Neuronal stem cell (in vitro differentiated cells): ENCODE results near the gene OSBPL10.
A peak's percentile ranks its signal among the peaks of the same experiment; 100 is the strongest.

Experiments
- DNase-seq: peaks from one replicate; pipeline ENCODE4 v3.0.0-alpha.2; 2013; ENCODE audit warnings: low spot score
- H2AFZ ChIP-seq: one replicate; pipeline ENCODE4 v1.6.1; 2013; ENCODE audit warnings: mild to moderate bottlenecking, low read length, inconsistent platforms
- H2AK5ac ChIP-seq: 2 replicates; pipeline ENCODE4 v1.6.1; 2013; ENCODE audit warnings: low read depth, mild to moderate bottlenecking, inconsistent platforms, low read length, moderate library complexity, mixed read lengths
- H2BK120ac ChIP-seq: 2 replicates; pipeline ENCODE4 v1.6.1; 2013; ENCODE audit warnings: low read depth, mild to moderate bottlenecking, inconsistent platforms, low read length, moderate library complexity, mixed read lengths
- H2BK12ac ChIP-seq: one replicate; pipeline ENCODE4 v1.6.1; 2013; ENCODE audit warnings: low read length, inconsistent platforms
- H2BK15ac ChIP-seq: 2 replicates; pipeline ENCODE4 v1.6.1; 2013; ENCODE audit warnings: mild to moderate bottlenecking, low read length, inconsistent platforms, mixed read lengths
- H2BK5ac ChIP-seq: one replicate; pipeline ENCODE4 v1.6.1; 2013; ENCODE audit warnings: inconsistent platforms, mild to moderate bottlenecking, low read length, moderate library complexity
- H3K14ac ChIP-seq: one replicate; pipeline ENCODE4 v1.6.1; 2013; ENCODE audit warnings: low read length, inconsistent platforms
- H3K18ac ChIP-seq: 2 replicates; pipeline ENCODE4 v1.6.1; 2013; ENCODE audit warnings: low read length, inconsistent platforms
- H3K23ac ChIP-seq: 2 replicates; pipeline ENCODE4 v1.6.1; 2013; ENCODE audit warnings: low read depth, mild to moderate bottlenecking, mixed read lengths, low read length, inconsistent platforms; ENCODE audit not compliant: poor library complexity
- H3K27ac ChIP-seq: replicated peaks from 3 replicates; pipeline ENCODE4 v1.5.1; 2013; ENCODE audit warnings: low read length, inconsistent platforms
- H3K27me3 ChIP-seq, 3 experiments: 2 replicates each; pipeline ENCODE4 v1.6.1; 2013; ENCODE audit warnings: low read length in 3 of 3, mild to moderate bottlenecking in 2 of 3, inconsistent platforms in 1 of 3, low read depth in 1 of 3, mixed read lengths in 1 of 3, moderate library complexity in 1 of 3; ENCODE audit not compliant: control insufficient read depth in 3 of 3, insufficient read depth in 3 of 3
- H3K36me3 ChIP-seq, 2 donors: replicated peaks in 1 of 2; 2 replicates each; pipeline ENCODE4 v1.6.1; 2013; ENCODE audit warnings: low read length in 2 of 2; ENCODE audit not compliant: control insufficient read depth in 2 of 2, insufficient read depth in 2 of 2
- H3K4ac ChIP-seq: 2 replicates; pipeline ENCODE4 v1.6.1; 2013; ENCODE audit warnings: inconsistent platforms, mild to moderate bottlenecking, low read length, moderate library complexity
- H3K4me1 ChIP-seq, 2 donors: 1 replicate in 1 of 2; 2 replicates in 1 of 2; pipeline ENCODE4 v1.6.1; 2013; ENCODE audit warnings: low read length in 2 of 2, low read depth in 1 of 2; ENCODE audit not compliant: control insufficient read depth in 2 of 2, insufficient read depth in 1 of 2
- H3K4me2 ChIP-seq: one replicate; pipeline ENCODE4 v1.6.1; 2013; ENCODE audit warnings: mild to moderate bottlenecking, low read length, inconsistent platforms; ENCODE audit not compliant: insufficient read depth, poor library complexity, severe bottlenecking
- H3K4me3 ChIP-seq, 2 donors: 2 replicates each; pipeline ENCODE4 v1.5.1; 2013; ENCODE audit warnings: low read length in 2 of 2, mild to moderate bottlenecking in 2 of 2, inconsistent platforms in 1 of 2, moderate library complexity in 1 of 2
- H3K79me1 ChIP-seq: one replicate; pipeline ENCODE4 v1.6.1; 2013; ENCODE audit warnings: low read depth, mild to moderate bottlenecking, inconsistent platforms, low read length, moderate library complexity
- H3K9ac ChIP-seq: one replicate; pipeline ENCODE4 v1.6.1; 2013; ENCODE audit warnings: mild to moderate bottlenecking, low read depth, low read length, inconsistent platforms; ENCODE audit not compliant: poor library complexity
- H3K9me3 ChIP-seq, 2 donors: replicated peaks in 1 of 2; 2 replicates each; pipeline versions ENCODE3 to v1.6.1; 2013; ENCODE audit warnings: low read length in 2 of 2, mild to moderate bottlenecking in 2 of 2, inconsistent platforms in 1 of 2, low read depth in 1 of 2, mixed read lengths in 1 of 2, moderate library complexity in 1 of 2; ENCODE audit not compliant: control insufficient read depth in 2 of 2, insufficient read depth in 1 of 2
- H4K8ac ChIP-seq: one replicate; pipeline ENCODE4 v1.6.1; 2013; ENCODE audit warnings: low read depth, mild to moderate bottlenecking, inconsistent platforms, low read length, moderate library complexity
- H4K91ac ChIP-seq: one replicate; pipeline ENCODE4 v1.6.1; 2013; ENCODE audit warnings: low read length, low read depth, mild to moderate bottlenecking, inconsistent platforms; ENCODE audit not compliant: poor library complexity
- whole genome bisulfite sequencing, 2 donors: extraction: QIAGEN DNeasy Blood & Tissue Kit; methylation state at CpG; one replicate each; pipeline ENCODE4 v1.1.7; 2013; ENCODE audit warnings: missing lambda C conversion rate in 2 of 2, mixed read lengths in 1 of 2; ENCODE audit not compliant: insufficient read length in 2 of 2, insufficient replicate concordance in 1 of 2; ENCODE audit errors: extremely low coverage in 2 of 2; 5-methylcytosine and 5-hydroxymethylcytosine counted together

OSBPL10 gene

DNA sequence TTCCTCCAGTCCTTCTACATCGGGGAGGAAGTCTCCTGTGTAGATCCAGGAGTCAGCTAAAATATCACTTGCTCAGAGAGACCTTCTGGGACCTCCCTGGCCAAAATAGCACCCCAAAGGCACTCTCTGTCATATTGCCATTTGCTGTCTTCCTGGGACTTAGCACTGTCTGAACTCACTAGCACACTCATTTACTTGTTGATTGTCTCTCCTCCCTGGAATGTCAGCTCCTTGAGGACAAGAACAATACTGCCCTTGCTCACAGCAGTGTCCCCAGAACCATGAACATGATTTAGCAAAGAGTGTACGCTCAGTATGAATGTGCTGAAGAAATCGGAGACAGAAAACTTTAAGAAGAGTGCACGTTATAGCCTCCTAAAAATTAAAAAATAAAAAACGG is 245.4 kb downstream of the OSBPL10 start:
- no peak for DNase-seq
- no peaks in the 10 kb centered on the region for H3K9me3 ChIP-seq
- no peaks in the 10 kb centered on the region for H3K27me3 ChIP-seq
- H2BK12ac ChIP-seq = no peak overlapping the region
- H3K36me3 ChIP-seq = no peaks in the 10 kb centered on the region
- H3K4ac ChIP-seq = no peak overlapping the region
- H4K8ac ChIP-seq = no peak overlapping the region
- H2BK5ac ChIP-seq = no peak overlapping the region
- no peak overlapping the region for H2AK5ac ChIP-seq
- H3K14ac ChIP-seq = no peak overlapping the region
- H3K4me1 ChIP-seq = no peaks in the 10 kb centered on the region
- no peak overlapping the region for H2AFZ ChIP-seq
- H3K27ac ChIP-seq = no peak overlapping the region
- no peak overlapping the region for H2BK15ac ChIP-seq
- H3K4me3 ChIP-seq = no peak overlapping the region
- H3K23ac ChIP-seq = no peak overlapping the region
- WGBS, 2 donors = no CpG with 5 or more reads among the region's 5 CpGs
- H3K79me1 ChIP-seq = no peaks in the 10 kb centered on the region
- no peak overlapping the region for H2BK120ac ChIP-seq
- H4K91ac ChIP-seq = no peak overlapping the region
- no peak overlapping the region for H3K18ac ChIP-seq
- H3K9ac ChIP-seq = no peak overlapping the region
- H3K4me2 ChIP-seq = no peak overlapping the region

DNA sequence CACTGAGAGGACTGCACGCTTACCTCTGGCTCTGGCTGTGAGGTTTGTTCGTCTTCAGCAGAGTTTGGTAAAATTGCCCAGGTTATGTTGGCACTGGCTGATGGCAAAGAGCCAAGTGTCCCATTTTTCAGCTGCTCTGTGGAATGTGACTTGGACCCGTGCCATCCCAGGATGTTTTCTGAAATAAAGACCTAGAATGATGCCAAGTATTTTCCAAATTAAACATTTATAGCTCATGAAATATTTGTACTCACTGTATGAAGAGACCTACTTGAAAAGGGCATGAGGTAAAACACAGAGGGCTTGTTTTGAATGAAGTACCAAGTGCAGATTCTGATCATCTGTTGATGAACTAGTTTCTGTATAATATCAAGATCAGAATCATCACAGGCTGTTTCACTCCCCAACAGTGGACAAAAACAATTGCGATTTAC is 247.8 kb downstream of the OSBPL10 start:
- Histone ChIP-seq H2AFZ (no peak overlapping the region), H2BK12ac (no peak overlapping the region), H2AK5ac (no peak overlapping the region), H3K4me1 (no peaks in the 10 kb centered on the region), H3K27ac (no peak overlapping the region), H3K79me1 (no peaks in the 10 kb centered on the region), H3K4me2 (no peak overlapping the region), H3K36me3 (no peaks in the 10 kb centered on the region), H3K18ac (no peak overlapping the region), H3K4me3 (no peak overlapping the region), H3K27me3 (no peaks in the 10 kb centered on the region), H3K9me3 (no peaks in the 10 kb centered on the region), H3K14ac (no peak overlapping the region), H2BK120ac (no peak overlapping the region), H3K4ac (no peak overlapping the region), H4K8ac (no peak overlapping the region), H2BK15ac (no peak overlapping the region), H4K91ac (no peak overlapping the region), H3K9ac (no peak overlapping the region), H2BK5ac (no peak overlapping the region), H3K23ac (no peak overlapping the region)
- no CpG with 5 or more reads among the region's 4 CpGs for WGBS, 2 donors
- no peak for DNase-seq

DNA sequence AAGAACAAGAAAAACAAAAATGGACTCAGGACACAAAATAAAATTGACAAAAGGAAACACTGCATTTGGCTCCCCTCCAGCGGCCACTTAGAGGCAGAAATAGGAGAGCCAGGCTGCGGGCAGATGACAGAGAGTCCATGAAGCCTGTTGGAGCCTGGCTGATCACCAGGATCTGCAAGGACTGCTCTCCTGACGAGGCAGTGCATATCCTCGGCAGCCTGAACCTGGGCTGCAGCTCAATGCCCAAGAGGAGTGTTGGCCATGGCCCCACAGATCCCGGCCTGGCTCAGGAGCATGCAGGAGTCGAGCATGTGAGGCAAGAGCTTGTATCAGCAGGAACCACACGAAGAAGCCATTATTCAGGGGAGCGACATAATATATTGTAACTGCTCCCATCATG is 248.5 kb downstream of the OSBPL10 start:
- Histone ChIP-seq H3K4me2 (no peak overlapping the region), H2BK15ac (no peak overlapping the region), H2BK5ac (no peak overlapping the region), H3K4me3 (no peak overlapping the region), H3K18ac (no peak overlapping the region), H3K79me1 (no peaks in the 10 kb centered on the region), H3K9ac (no peak overlapping the region), H2BK12ac (no peak overlapping the region), H3K23ac (no peak overlapping the region), H2AFZ (no peak overlapping the region), H3K9me3 (no peaks in the 10 kb centered on the region), H3K4me1 (no peaks in the 10 kb centered on the region), H3K27ac (no peak overlapping the region), H3K36me3 (no peaks in the 10 kb centered on the region), H2BK120ac (no peak overlapping the region), H3K27me3 (no peaks in the 10 kb centered on the region), H4K8ac (no peak overlapping the region), H3K4ac (no peak overlapping the region), H4K91ac (no peak overlapping the region), H3K14ac (no peak overlapping the region), H2AK5ac (no peak overlapping the region)
- no peak for DNase-seq
- WGBS, 2 donors = no CpG with 5 or more reads among the region's 8 CpGs

DNA sequence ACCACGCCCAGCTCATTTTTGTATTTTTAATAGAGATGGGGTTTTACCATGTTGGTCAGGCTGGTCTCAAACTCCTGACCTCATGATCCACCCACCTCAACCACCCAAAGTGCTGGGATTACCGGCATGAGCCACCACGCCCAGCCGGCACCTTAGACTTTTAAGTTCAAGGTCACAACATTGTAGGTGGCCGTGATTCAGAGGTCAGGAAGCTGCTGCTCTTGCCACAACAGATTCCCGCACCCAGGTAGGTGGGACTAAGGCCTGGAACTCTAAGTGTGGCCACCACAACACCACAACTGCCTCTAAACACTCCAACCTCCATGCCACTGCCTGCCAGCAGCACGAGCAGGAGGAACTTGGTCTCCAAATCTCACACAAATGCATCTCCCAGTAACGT is 251.5 kb downstream of the OSBPL10 start:
- no peak overlapping the region for H2BK5ac ChIP-seq

More for the DNA sequence above, 251.5 kb downstream of the OSBPL10 start:
- no peak overlapping the region for H2AK5ac ChIP-seq
- no peaks in the 10 kb centered on the region for H3K27me3 ChIP-seq
- WGBS, 2 donors = no CpG with 5 or more reads among the region's 8 CpGs
- H3K9me3 ChIP-seq = no peaks in the 10 kb centered on the region
- no peaks in the 10 kb centered on the region for H3K79me1 ChIP-seq
- H3K4me2 ChIP-seq = no peak overlapping the region
- no peak overlapping the region for H3K27ac ChIP-seq
- no peak overlapping the region for H4K8ac ChIP-seq
- no peak overlapping the region for H2AFZ ChIP-seq
- no peak for DNase-seq
- no peak overlapping the region for H2BK120ac ChIP-seq
- no peak overlapping the region for H2BK15ac ChIP-seq
- no peak overlapping the region for H3K18ac ChIP-seq
- no peak overlapping the region for H3K14ac ChIP-seq
- H3K4me3 ChIP-seq = peak overlapping the region in 1 of 2 donors; percentile 58
- no peaks in the 10 kb centered on the region for H3K36me3 ChIP-seq
- no peak overlapping the region for H3K4ac ChIP-seq
- no peak overlapping the region for H2BK12ac ChIP-seq
- H4K91ac ChIP-seq = no peak overlapping the region
- H3K23ac ChIP-seq = no peak overlapping the region
- H3K4me1 ChIP-seq = peaks cover 0 to 2% of the 10 kb centered on the region in 2 donors
- H3K9ac ChIP-seq = no peak overlapping the region
